Measurements from ENCODE around the gene PRSS53. TPM values are rescaled to one million over a fixed set of nuclear protein-coding genes. Genes with fewer than 3 reads are reported as not detected.

Gene PRSS53
- total and polyA plus RNA-seq, 11 donors, result 0.16 to 1.4 (median 0.50) TPM

DNA sequence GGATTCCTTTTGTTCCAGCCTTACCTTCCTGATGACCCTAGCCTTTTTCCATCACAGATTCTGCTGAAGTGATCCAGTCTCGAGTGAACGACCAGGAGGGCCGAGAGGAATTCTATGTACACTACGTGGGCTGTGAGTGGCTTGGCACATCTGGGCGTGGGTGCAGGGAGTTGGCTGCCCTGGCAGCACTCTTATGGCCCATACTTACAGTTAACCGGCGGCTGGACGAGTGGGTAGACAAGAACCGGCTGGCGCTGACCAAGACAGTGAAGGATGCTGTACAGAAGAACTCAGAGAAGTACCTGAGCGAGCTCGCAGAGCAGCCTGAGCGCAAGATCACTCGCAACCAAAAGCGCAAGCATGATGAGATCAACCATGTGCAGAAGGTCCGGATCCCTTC is 31.4 kb upstream of the PRSS53 start:
- no peak for ATAC-seq

DNA sequence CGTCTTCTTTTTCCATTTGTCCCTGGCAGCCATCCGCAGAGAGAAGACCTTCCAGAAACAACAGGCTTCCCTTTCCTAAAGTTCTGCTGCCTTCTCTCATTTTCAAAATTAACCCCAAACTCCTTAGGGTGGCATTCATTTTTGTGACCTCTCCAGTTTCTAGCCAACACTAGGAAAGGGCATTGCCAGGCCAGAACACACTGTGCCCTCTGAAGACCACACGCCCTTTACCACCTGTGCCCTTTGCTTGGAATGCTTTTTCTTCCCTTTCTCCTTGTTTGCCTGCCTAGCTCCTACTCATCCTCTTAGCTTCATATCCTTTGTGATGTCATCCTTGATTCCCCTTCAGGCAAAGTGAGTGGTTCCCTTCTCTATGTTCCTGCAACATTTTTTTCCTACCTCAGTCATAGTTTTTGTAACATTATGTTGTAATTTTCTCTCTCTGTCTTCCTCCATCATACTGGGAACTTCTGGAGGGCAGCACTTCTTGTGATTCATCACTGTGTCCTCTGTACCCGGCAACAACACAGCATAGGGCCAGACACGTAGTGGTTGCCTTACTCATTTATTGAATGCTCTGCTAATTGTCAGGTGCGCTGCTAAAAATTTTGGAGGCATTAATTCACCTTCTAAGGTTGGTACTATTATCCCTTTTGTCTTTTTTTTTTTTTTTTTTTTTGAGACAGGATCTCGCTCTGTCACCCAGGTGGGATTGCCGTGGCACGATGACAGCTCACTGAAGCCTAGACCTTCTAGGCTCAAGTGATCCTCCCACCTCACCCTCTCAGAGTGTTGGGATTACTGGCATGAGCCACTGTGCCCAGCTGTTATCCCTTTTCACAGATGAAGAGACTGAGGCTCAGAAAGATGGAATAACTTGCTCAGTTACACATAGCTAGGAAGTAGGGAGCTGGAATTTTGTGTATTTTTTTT is 29.7 kb upstream of the PRSS53 start:
- peak overlapping the region; percentile 92 to 99 (median 96) for H3K27ac ChIP-seq
- ATAC-seq, result peak in 1 of 4 donors; percentile 22
- H3K9me3 ChIP-seq, result no peaks in the 10 kb centered on the region
- no peak for DNase-seq
- peaks cover 0 to 37% (median 23%) of the 10 kb centered on the region in 12 donors for H3K4me1 ChIP-seq
- no peak for TF ChIP-seq POLR2A (IDR thresholded peaks at IDR 0.05)
- TF ChIP-seq, protein P1, sequence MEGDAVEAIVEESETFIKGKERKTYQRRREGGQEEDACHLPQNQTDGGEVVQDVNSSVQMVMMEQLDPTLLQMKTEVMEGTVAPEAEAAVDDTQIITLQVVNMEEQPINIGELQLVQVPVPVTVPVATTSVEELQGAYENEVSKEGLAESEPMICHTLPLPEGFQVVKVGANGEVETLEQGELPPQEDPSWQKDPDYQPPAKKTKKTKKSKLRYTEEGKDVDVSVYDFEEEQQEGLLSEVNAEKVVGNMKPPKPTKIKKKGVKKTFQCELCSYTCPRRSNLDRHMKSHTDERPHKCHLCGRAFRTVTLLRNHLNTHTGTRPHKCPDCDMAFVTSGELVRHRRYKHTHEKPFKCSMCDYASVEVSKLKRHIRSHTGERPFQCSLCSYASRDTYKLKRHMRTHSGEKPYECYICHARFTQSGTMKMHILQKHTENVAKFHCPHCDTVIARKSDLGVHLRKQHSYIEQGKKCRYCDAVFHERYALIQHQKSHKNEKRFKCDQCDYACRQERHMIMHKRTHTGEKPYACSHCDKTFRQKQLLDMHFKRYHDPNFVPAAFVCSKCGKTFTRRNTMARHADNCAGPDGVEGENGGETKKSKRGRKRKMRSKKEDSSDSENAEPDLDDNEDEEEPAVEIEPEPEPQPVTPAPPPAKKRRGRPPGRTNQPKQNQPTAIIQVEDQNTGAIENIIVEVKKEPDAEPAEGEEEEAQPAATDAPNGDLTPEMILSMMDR (IDR thresholded peaks at IDR 0.05), result no peak
- H3K36me3 ChIP-seq, result peaks cover 0 to 46% (median 45%) of the 10 kb centered on the region in 9 donors
- intact Hi-C loops (cut with DNase I), result loop anchor here in 3 of 10 donors (1.0 to 10.0 kb wide), 3 partner anchors 24 to 326 kb away; partner anchors contain the start of gene ZNF843 (in 2 of the 3)
- H3K4me3 ChIP-seq, result peak overlapping the region; percentile 41 to 97 (median 76)
- no peaks in the 10 kb centered on the region for H3K27me3 ChIP-seq
- 52 to 56% (median 54%) methylated on average over 9 of the region's 9 CpGs for WGBS, 4 donors

More for the DNA sequence above, 31.4 kb upstream of the PRSS53 start:
- no peak for TF ChIP-seq POLR2A (IDR thresholded peaks at IDR 0.05)
- TF ChIP-seq, protein P1 (IDR thresholded peaks at IDR 0.05), result no peak
- no peaks in the 10 kb centered on the region for H3K9me3 ChIP-seq
- no peak overlapping the region for H3K4me3 ChIP-seq
- peaks cover 0 to 28% (median 19%) of the 10 kb centered on the region in 12 donors for H3K4me1 ChIP-seq
- no peaks in the 10 kb centered on the region for H3K27me3 ChIP-seq
- peak overlapping the region in 3 of 12 donors; percentile 31 to 99 (median 96) for H3K27ac ChIP-seq
- H3K36me3 ChIP-seq, result peaks cover 0 to 62% (median 59%) of the 10 kb centered on the region in 9 donors
- intact Hi-C loops (cut with DNase I), result no loop called here
- no peak for DNase-seq
- 83 to 91% (median 87%) methylated on average over 16 of the region's 16 CpGs for WGBS, 4 donors

DNA sequence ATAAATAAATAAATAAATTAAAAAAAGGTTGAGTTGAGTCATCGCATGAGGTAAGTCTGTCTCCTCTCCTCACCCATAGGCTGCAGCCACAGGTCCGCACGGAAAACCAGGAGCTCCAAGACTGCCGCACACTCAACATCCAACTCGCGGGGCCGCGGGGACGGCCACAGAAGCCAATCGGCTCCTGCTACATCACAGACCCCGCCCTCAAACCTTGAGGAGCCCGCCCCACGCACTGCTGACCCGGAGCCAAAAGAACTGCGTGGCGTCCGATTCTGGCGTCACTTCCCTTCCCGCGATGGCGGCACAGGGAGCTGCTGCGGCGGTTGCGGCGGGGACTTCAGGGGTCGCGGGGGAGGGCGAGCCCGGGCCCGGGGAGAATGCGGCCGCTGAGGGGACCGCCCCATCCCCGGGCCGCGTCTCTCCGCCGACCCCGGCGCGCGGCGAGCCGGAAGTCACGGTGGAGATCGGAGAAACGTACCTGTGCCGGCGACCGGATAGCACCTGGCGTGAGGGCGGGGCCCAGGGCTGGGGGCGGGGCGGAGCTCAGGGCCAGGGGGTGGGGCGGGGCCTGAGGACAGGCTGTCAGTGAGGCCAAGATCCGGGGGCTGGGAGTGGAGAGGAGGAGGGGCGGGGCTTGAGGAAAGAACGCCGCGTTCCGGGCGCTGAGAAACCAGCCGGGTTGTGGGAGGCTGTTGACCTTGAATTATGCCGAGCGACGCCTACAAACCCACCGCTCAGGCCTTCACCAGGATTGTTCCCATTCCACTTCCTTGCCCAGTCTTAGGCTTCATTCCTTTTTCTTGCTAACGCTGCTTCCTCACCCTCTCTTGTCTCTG is 28.9 kb upstream of the PRSS53 start, which contains the start of gene KAT8:
KAT8 (plus strand) TSS at position 281 of the 839 bp plus-strand sequence; CDS start at position 299, 18 bp downstream.
- TF ChIP-seq POLR2A (IDR thresholded peaks at IDR 0.05), result peak; percentile 55 to 82
- TF ChIP-seq, protein P1 (IDR thresholded peaks at IDR 0.05), result no peak
- H3K27me3 ChIP-seq, result no peaks in the 10 kb centered on the region
- no peaks in the 10 kb centered on the region for H3K9me3 ChIP-seq
- H3K27ac ChIP-seq, result peak within 1 kb of the TSS; percentile 92 to 99 (median 96)
- peaks cover 0 to 43% (median 37%) of the 10 kb centered on the region in 9 donors for H3K36me3 ChIP-seq
- DNase-seq (peak; percentile 98 to 99 (median 99)), ATAC-seq (peak; percentile 90 to 97 (median 94))
- intact Hi-C loops (cut with DNase I), result loop anchor here in 4 of 10 donors (1.0 to 10.0 kb wide), 3 partner anchors 25 to 327 kb away; partner anchors contain the start of gene ZNF843 (in 2 of the 4)
- WGBS, 4 donors, result 0 to 1% (median 1%) methylated on average over 46 to 68 of the region's 68 CpGs
- peak within 1 kb of the TSS; percentile 41 to 97 (median 76) for H3K4me3 ChIP-seq
- H3K4me1 ChIP-seq, result peaks cover 0 to 46% (median 31%) of the 10 kb centered on the region in 12 donors

Measured in heart left ventricle (tissue), 16 donors.